Bone marrow (tissue), 2 donors: ENCODE data around the gene XPNPEP1.

Experiments used
- DNase-seq, 2 donors: peaks; one replicate each; lab custom pipeline; 2025; lab: John Stamatoyannopoulos, UW

XPNPEP1 gene

DNA sequence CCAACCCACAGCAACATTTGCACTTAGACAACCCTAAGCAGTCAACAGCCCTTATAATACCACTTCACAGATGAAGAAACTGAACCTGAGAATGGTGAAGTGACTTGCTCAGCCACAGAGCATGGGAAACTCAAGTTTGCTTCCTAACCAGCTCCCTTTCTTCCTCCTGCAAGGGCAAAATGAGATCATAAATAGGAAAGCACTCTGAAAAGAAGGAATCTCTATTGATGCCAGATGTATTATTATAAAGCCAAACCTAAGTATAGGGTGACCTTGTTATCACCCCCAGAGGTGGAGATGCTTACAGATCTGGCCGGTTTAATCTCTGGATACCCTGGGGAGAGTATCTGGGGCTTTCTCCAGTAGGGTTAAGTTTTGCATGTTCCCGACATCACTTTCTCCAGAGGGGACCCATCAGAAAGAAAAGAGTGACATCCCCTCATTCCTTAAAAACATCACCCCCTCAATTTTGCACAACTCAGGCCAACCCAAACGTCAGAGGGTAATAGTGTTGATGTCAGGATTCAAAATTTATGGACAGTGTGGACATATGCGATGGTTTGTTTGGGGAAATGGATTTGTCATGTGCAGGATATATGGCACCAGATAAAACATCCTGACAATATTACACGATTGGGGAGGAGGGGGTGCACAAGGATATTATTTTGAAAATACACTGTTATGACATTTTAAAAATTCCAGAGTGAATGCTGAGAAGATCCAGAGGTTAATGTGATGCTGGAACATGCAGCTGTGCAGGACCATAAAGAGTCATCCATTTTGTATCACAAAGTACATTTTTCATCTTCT lies 24.0 kb upstream of the XPNPEP1 start:
- no peak for DNase-seq

DNA sequence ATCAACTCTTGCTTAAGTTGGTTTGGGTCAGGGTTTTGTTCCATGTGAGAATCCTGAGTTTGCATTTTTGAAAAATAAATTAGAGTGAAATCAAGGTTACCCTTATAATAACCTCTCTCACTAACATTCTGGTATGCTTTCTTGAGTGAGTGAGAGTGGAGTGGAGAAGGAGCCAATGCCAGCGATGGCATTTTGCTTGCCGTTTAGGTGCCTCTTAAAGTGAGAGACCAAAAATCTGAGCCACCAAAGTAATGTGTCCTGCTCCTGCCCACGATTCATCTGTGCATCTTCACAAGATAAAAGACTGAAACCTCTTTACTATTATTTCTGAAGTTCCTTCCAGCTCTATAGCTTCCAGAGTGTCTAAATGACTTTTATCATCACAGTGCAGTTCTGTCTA lies 23.4 kb upstream of the XPNPEP1 start:
- no peak for DNase-seq

DNA sequence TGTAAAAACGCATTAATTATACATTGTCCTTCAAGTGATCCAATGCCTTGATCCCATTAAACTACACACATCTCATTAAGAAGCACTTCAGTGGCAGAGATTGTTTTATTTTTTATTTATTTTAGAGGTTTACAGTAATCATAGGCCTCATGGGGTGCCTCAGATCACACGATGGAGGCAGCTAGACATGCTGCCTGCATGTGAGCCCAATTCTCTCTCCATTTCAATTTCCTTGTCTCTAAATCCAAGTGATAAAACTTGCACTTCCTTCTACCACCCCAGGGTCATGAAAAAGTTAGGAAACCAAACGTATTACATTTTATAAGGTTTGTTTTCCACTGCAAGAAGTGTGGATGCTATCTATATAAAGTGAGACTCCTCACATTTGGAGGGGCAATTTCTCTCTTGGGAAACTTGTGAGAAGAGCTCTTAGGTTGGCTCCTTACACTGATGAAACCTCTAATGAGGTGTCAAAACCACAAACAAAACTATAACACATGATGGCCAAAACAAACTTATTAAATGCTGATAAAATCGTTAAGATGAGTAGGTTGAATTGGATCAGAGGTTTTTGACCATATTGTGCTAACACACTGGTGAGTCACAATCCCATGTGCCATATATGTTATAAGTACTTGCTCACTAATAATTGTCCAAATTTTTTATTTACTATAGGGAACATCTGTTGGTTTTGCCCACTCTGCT lies 22.3 kb upstream of the XPNPEP1 start:
- no peak for DNase-seq

DNA sequence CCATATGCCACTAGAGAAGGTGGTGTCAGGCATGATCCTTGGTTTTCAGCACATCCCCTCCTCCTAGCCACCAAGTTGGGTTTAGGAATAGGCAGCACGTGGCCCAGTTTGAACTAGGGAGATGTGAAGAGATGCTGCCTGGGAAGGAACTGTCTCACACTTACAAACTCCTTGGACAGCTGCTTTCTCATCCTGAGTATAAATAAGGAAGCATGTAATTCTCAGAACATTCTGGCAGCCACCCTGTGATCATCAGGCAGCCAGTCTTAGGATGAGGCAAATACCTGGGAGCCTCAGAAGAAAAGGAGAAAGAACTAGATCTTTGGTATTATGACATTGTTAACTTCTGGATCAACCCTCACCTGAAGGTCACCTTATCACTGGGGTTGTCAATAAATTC lies 21.3 kb upstream of the XPNPEP1 start:
- no peak for DNase-seq

DNA sequence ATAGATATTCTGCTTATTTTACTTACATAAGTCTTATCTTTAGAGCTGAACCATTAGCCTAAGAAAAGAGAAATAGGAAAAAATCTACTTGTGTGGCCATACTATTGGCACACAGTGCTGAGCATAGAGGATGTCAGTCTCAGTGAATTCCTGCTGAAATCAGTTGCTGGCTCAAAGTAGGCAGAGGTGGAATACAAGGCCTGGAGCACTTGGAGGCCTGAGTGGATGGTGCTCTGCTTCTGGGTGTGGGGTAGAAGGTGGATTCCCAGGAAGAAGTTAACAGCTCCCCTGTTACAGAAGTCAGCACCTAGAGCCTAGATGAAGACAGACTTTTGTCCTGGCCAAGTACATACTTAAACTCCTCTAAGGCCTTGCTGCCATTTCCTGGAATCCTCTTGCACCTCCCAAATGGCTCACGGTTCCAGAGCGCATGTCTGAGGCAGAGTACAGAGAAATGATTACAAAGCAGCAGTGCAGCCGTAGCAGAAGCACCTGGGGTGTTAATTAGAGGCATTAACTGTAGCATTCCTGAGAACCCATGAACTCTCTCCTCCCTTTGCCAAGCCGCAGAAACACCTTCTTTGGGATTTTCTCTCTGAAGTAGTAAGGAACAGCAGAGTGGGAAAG lies 18.0 kb upstream of the XPNPEP1 start:
- no peak for DNase-seq

DNA sequence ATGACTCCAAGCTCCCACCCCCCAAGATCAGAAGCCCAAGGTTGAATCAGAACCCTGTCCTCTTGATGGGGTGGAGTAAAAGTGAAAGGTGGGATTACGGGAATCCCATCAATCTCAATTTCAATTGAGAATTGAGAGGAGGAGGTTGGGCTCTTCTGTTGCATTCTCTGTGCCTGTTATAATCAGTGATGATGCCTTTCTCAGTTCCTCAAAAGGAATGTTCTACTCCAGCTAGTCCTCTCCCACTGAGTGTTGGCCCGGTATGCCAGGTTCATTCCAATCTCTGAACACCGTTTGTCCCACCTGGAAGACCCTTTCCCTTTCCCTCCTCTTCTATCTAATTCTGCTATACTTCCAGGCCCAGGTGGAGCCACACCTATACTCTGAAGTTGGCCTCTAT lies 17.2 kb upstream of the XPNPEP1 start:
- DNase-seq = no peak

DNA sequence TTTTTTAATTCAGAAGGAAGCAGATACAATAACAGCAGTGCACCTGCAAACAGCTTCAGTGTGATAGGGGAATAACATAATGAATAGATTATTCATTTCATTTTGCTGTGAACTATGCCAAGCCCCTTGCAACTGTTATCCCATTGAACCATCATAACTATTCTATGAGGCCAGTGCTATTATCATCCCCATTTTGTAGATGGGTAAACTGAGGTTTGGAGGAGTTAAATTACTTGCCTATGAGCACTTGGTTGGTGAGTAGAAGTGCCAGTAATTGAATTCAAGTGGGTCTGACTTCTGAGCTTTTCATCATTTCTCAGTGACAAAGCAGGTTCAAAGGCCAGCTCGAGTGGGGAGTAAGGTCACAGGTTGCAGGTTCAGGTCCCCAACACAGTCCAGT lies 16.8 kb upstream of the XPNPEP1 start:
- no peak for DNase-seq

DNA sequence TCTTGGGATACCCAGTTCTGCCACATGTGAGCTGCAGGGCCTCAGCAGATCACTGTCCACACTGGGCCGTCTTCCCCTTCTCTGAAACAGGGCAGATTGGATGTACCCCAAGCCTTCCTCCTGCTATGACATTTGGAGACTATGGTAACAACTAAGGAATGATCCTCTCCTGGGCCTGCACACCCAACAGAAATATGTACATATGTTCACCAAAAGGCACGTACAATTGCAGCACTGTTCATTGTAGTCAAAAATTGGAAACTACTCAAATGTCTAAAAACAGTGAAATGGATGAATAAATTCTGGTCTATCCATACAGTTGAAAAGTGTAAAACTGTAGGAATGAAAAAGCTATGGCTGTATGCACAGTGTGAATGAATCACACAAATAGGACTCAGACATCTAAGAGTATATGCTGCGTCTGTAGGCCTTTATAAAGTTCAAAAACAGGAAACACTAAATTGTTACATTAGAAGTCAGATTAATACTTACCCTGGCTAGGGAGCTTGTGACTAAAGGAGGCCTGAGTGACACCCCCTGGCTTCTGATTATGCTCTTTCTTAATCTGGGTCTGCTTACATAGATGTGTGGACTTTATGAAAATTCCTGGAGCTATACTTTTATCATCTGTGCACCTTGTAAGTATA lies 16.1 kb upstream of the XPNPEP1 start:
- peak in 1 of 2 donors; percentile 49 for DNase-seq

DNA sequence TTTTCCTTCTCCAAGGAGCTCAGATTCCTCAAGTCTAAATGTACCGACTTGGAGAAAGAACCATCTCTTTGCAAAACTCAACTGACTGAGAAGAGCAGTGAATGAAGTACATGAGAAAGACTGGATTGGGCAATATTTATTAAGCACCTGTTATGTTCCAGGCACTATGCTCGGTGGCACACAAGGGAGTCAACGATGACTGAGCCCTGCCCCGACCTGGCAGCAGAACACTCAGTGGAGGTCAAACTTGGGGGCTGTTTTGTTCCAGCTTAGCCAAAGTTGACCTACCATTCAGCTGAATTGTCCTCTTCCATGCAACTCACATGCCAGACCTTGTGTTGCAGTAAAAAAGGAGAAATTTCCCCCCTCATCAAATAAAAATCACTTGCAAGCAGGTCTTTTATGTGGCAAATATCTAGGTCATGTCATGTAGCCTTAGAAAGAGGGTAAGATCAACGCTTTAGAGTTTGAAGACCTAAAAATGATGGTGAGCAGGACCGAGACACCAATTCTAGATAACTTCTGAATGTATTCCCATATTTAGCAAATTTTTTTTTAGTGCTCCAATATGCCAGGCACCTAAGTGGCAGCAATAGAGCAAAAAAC lies 14.3 kb upstream of the XPNPEP1 start:
- DNase-seq = no peak

DNA sequence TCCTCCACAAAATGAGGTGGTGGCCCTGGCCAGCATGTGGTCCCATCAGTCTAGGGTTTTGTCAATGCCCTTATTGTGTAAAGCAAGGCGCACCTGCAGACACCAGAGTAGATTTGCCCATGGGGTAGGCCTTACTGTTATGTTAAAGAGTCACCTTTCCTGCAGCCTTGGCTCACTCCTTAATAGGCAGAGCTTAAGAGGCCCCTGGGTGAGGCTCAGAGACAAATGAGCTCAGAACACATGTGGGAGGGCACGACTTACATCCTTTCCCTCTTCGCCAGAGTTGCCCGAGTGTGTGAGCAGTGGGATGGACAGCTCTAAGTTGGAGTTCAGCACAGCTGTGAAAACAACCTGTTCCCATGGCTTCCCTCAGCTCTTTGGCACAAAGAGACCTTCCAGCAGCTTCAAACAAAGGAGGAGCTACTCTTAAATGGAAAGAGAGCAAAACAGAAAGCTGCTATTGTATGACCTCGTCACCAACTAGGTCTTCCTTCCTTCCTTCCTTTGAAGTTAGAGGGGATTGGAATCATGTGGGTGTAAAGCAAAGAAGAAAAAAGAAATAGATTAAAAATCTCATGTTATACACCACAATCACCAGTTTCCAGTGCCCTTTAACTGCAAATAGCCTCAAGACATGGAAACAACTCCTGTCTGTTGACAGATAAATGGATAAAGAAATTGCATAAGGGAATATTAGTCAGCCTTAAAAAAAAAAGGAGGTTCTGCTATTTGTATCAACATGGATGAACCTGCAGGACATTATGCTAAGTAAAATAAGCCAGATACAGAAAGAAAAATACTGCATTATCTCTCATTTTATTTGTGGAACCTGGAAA lies 11.9 kb upstream of the XPNPEP1 start:
- DNase-seq = peak in 1 of 2 donors; percentile 19

DNA sequence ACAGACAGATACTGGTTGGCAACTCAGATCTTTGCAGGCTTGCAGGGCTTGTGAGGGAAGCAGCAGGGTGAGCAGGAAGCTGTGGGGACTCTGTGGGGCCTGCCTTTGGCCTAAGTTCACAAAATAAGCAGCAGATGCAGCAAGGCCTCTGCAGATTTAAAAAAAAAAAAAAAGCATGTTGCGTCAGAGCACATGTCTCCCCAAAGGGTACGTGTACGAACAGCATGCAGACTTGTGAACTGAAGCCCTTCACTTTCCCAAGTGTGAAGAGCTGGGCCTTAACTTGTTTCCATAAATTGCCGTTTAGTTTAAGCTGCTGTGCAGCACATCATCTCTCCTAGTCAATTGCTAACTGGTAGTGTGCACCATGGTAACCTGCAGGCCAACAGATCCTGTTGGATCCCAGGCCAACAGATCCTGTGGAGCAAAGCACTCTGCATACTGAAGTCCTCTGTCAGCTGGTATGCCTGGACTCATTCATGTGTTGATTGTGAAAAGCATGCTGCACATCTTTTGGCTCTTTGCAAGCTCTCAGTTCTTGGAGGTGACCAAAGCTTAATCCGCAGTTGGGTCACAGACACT lies 10.8 kb upstream of the XPNPEP1 start:
- peak in 1 of 2 donors; percentile 84 for DNase-seq

DNA sequence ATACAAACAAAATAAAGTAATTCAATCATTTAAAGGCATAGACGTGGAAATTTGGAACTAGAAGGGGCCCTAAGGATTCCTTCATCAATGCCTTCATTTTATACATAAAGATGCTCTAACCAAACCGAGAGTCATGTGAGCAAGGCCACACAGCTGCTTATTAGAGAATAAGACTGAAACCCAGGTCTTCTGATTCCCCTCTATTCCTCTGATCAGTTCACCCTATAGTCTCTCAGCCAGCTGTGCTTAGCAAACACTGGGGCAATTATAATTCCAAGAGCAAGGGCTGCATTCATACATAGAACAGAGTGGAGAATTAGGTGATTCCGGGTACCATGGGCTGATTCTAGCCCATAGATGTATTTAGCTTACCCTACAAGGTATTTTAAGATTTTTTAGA lies 9.7 kb upstream of the XPNPEP1 start:
- DNase-seq = no peak

DNA sequence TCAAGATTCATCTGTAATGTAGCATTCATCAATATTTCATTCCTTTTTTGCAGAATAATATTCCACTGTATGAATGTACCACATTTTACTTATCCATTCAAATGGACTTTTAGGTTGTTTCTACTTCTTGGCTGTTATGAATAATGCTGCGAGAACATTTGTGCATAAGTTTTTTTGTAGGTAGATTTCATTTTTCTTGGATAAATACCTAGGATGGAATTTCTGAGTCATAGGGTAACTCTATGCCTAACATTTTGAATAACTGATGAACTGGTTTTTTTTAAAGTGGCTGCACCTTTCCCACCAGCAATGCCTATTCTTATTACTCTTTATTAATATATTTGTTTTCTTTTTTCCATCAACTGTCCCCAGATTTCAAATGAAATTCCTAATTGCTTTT lies 9.1 kb upstream of the XPNPEP1 start:
- DNase-seq = no peak

DNA sequence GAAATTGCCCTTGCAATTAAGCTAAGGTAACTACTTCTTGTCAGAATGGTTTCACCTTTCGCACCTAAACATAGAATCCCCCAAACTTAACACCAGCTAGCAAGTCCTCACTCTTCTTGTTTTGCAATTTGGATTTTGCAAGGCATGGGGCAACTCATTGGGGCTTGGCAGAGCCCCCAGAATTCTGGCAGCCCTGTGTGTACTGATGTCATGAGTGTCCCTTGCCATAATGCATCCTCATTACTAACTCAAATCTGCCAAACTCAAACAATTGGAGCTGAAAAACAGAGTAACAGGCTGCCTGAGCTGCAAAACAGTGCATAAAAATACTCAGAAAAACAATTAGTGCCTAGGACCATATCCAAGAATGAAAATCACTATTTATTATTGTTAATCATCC lies 7.9 kb upstream of the XPNPEP1 start:
- no peak for DNase-seq

DNA sequence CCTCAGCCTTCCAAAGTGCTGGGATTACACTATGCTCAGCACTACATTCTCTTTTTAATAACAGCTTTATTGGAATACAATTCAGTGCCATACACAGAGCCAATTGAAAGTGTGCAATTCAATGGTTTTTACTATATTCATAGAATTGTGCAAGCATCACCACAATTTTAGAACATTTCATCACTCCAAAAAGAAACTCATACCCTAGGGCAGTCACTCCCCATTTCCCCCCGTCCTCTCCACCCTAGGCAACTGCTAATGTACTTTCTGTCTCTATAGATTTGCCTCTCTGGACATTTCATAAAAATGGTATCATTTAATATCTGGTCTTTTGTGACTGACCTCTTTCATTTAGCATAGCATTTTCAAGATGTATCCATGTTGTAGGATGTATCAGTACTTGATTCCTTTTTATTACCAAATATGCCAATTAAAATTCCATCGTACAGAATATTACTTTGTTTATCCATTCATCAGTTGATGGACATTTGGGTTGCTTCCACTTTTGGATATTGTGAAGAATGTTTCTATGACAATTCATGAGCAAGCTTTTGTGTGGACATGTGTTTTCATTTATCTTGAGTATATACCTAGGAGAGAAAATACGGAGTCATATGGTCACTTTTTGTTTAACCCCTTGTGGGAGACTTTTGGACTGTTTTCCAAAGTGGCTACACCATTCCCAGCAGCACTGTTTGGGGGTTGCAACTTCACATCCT lies 6.3 kb upstream of the XPNPEP1 start:
- DNase-seq = no peak

DNA sequence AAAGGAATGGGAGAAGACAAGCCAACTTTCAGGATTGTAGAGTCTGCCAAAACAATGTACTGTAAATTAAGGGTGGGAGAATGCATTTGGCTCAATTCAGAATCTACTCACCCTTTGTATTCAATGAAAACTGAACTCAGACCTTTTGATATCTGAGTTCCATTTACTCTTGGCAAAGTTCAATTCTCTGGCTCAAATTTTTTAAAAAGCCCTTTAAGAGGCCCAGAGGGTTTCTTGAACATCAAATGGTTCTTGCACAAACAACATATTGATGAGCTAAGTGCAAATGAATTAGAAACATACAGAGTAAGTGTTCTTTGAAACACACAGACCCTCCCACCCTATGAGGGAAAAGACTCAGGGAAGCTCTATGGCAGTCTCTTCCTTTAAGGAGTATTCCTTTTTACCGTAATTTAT lies 5.2 kb upstream of the XPNPEP1 start:
- DNase-seq = no peak

DNA sequence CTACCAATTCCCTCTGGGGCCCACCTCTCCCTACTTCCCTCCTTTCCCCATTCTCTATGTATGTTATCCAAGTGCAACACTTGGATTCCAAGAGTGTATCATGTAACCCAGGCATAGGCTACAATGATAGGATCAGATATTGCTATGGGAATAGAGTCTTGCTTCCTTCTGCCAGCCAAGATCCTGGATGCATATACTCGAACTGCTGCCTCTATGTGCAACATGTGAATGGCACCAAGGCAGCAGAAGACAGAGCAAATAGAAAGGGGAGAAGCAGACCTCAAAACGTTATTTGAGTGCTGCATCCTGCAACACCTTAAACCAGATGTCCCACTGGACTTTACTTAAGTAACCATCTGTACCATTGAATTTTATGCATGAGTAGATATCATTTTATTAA lies 3.5 kb upstream of the XPNPEP1 start:
- DNase-seq = no peak

DNA sequence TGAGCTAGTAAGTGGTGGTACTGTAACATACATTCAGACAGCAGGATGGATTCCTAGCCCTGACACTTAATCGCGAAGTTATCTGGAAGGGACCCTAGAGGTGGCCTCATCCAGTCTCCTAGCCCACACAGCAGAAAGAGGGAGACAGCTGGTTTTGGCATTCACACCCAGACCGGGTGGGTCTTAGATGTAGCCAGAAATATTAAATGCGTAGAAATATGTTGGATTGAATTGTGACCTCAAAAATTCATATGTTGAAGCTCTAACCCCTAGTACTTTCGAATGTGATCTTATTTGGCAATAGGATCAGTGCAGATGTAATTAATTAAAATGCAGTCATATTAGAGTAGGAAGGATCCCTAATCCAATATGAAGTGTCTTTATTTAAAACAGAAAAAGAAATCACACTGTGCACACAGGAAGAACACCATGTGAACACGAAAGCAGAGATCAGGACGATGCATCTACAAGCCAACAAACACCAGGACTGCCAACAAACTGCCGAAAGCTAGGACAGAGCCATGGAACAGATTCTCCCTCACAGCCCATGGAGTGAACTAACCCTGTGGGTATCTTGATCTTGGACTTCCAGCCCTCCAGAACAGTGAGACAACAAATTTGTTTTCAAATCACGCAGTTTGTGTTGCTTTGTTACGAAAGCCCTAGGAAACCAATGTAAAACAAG lies 2.9 kb upstream of the XPNPEP1 start:
- DNase-seq = no peak

DNA sequence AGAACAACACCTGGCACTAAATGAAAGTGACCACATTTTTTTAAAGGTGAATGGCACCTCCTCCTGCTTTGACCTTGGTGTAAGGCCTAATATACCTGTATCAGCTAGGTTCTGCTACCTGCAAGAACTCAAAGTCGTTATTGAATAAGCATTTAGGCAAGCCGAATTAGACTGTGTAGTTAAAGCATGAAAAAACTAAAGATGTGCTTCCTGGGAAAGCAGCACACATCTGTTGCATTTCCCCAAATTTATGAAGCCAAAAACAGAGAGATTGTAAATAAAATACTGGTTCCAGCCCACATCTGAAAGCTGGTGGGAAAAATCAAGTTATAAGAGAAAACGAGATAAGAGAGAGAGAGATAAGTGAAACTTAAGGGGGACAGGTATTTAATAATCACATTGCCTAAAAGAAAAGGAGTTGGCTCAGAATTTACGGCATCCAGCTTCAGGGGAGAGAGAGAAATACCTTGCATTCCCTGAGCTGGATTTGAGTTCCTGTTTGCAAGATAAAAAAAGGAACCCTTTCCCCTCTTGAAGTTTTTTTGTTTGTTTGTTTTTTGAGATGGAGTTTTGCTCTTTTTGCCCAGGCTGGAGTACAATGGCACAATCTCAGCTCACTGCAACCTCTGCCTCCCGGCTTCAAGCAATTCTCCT lies 1.8 kb upstream of the XPNPEP1 start:
- DNase-seq = no peak
